GM18907 (cell line): ENCODE results near the gene IRX3.
"Not testable (repeated sequence)": the region's sequence is repeated elsewhere in the genome, so short reads cannot be mapped to it uniquely, and the experiment has no call there.

Experiments
- ATAC-seq: cut with Tn5 transposase; IDR thresholded peaks from one replicate; pipeline ENCODE4 v1.9.1; 2021; ENCODE audit warnings: mild to moderate bottlenecking, moderate library complexity; ENCODE audit not compliant: unreplicated experiment

The IRX3 gene

GRCh38 chr16:54277845-54278703 is 8.5 kb downstream of the IRX3 start:
- no peak for ATAC-seq

DNA sequence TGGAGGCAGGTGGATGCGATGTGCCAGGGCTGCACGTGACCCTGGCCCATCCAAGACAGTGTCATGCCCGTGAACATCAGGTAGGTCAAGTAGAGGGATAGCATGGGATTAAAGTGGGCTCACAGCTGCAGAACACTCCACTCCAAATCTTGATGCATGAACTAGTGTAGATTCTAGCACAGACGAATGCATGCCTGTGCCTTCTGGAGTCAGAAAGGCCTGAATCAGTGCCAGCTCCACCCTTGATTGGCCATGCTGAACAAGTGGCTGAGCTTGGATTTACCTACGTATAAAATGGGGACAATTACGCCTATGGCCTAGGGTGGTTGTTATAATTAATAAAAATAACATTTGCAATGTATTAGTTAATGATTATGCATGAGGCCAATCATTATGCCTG is 10.6 kb downstream of the IRX3 start:
- ATAC-seq = no peak

- ATAC-seq = no peak
Observed at GRCh38 chr16:54273566-54273965, 13.0 kb downstream of the IRX3 start.

GRCh38 chr16:54270711-54271110 is 15.9 kb downstream of the IRX3 start:
- no peak for ATAC-seq

DNA sequence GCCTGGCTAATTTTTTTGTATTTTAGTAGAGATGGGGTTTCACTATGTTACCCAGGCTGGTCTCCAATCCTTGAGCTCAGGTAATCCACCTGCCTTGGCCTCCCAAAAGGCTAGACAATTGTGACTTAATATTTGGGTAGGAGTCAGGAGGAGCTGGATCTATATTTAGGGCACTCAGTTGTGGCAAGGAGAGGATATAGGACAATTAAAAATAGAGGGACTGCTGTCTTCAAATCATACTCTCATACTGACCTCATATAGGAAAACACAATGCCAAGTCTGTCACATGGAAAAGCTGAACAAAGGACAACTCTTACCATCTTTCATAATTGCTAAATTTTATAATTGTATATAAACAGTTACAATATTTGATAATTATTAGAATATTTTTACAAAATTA is 17.1 kb downstream of the IRX3 start:
- no peak for ATAC-seq

DNA sequence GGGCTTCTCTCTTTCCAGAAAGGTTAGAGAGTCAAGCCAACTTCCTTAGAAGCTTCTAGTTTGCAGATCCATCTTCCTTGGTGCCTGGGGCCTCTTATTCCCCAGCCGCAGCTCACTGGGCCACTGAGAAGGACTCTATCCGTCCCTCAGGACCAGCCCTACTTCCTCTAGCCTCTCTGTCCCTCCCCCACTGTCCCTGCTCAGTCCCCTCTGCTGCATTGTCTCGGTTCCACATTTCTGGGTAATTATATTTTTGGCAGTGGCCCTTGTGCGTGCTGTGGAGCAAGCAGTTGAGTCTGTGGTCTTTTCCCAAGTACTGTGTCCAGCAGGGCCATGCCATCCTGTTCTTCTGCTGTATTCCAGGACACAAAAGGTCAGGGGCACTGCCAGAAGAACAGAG is 17.8 kb downstream of the IRX3 start:
- no peak for ATAC-seq

- ATAC-seq = no peak
Observed at GRCh38 chr16:54268340-54268739, 18.2 kb downstream of the IRX3 start.

DNA sequence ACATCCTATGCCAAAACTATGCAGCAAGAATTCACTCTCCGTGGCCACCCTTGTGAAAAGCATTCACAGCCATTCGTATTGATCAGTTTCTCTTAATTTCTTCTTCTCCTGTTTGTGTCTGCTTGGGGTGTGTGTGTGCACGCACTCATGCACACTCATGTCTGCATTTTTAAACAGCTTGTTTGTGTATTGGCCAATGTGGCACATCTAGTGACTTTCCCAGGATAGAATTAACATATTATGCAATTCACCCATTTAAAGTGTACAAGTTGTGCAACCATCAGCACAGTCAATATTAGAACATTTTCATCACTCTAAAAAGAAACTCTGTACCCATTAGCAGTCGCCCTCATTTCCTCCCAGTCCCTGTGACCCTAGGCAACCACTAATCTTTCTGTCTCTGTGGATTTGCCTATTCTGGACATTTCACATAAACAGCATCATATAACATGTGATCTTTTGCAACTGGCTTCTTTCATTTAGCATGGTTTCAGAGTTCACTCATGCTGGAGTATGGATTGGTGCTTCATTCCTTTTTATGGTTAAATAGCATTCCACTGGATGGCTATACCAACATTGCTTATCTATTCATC is 20.1 kb downstream of the IRX3 start:
- ATAC-seq = no peak

GRCh38 chr16:54265575-54266107 is 20.9 kb downstream of the IRX3 start:
- ATAC-seq = no peak

GRCh38 chr16:54253118-54253517 is 33.5 kb downstream of the IRX3 start:
- no peak for ATAC-seq

DNA sequence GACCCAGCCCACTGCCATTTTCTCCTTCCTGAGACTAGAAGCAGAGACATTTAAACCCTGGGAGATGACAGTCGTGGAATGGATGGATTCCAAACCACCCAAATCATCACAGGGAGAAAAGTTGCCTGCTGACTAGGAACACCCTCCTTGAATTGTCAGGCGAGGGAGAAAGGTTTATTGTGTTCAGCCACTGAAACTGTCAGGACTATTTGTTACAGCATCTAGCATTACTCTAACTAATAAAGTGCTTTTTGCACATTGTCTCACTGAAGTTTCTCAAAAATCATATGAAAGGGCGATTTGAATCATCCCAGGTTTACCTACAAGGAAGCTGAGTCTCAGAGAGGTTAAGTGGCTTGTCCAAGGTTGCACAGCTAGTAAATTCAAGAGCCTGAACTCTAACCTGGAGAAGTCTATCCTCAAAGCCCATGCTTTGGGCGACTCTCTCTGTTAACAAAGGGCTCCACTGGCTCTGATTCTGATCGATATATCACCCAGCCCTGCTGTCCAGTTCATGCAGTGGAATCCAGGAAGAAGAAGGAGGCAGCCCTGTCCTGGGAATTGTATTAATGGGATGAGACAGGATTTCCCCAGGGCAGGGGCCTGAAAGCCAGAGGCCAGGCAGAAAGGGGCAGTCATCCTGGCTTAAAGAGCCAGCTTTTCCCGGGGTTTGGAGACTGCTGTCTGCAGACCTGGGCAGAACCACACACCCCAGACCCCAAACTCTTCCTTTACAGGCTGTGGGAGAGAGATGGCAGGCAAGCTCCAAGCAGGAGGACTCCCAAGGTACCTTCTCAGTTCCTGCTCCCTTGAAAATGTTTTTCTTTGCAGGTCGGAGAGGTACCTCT is 37.5 kb downstream of the IRX3 start:
- ATAC-seq = no peak

GRCh38 chr16:54247705-54248104 is 38.9 kb downstream of the IRX3 start:
- ATAC-seq = not testable (repeated sequence)

- ATAC-seq = no peak
Observed at GRCh38 chr16:54246454-54246821, 40.1 kb downstream of the IRX3 start.

DNA sequence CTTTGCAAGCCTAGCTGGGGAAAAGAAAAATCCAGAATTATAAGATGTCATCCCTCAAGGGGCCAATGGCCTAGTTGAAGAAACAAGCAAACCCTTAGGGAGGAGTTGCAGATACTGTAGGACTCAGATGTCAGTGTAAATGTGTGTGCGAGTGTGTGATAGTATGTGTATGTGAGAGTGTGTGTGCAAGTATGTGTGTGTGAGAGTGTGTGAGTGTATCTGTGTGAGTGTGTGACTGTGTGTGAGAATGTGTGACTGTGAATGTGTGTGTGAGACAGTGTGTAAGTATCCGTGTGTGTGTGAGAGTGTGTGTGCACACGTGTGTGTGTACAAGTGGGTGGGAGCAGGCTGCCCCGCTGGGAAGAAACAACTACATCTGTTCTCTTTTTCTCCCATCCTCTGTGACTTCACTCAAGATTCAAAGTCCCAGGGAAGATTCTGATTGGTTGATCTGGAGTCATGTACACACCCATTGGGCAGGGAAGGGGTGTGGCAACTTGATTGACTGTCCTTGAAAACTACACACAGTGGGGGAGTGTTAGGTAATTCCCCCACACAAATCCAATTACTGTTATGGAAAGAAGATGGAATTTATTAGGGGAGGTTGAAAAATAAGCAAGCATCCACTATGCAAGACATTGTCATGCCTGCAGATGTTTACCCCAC is 40.7 kb downstream of the IRX3 start:
- no peak for ATAC-seq

DNA sequence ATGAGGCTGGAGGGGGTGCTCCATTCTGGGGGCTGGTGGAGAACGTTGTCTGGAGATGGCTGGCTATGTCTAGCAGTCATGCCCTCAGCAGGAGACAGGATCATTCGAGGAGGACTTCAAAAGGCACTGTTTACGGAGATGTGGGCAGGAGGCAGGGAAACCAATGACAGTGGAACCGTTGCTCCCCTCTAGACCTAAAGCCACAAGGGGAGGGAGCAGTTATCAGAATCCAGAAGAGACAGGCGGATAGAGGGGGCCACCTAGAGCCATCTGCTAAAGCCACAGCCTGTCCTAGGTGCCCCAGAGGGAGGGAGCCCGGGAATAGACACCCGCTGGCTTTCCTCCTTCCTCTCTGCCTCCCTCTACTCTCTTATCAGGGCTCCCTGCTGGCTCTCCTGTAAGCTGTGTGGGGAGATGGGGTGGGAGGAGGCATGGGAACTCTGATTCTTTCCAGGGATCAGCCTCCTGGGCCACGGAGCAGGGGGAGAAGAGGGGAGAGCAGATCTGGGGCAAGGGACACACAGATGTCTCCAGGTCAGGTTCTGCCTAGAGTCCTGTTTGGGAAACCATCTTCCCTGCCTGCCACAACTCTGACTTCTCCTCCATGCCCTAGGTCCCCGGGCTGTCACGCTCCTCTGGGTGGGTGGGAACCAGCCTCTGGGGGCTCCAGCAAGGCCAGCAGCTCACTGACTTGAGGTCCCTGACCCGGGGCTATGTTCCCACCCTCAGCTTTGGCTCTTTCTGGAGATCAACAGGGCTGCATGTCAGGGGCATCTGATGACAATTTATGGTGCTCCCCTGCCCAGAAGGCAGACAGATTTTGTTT is 42.3 kb downstream of the IRX3 start:
- ATAC-seq = no peak

- ATAC-seq = no peak
Observed at GRCh38 chr16:54243202-54243601, 43.4 kb downstream of the IRX3 start.

DNA sequence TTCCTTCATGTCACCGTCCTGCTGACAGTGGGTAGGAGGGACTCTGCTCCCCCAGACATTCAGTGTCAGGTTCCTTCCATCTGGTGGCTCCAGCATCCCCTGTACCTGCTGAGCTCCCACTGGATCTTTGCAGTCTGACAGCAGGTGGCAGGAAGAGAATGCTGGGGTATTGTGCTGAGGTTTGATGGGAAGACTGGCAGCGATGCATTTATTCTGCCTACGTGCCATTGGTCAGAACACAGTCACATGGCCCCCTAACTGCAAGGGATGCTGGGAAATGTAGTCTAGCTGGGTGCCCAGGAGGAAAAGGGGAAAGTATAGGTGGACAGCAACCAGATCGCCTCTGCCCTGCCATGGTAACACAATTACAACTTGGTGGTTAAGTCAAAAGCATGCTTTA is 44.4 kb downstream of the IRX3 start:
- no peak for ATAC-seq

DNA sequence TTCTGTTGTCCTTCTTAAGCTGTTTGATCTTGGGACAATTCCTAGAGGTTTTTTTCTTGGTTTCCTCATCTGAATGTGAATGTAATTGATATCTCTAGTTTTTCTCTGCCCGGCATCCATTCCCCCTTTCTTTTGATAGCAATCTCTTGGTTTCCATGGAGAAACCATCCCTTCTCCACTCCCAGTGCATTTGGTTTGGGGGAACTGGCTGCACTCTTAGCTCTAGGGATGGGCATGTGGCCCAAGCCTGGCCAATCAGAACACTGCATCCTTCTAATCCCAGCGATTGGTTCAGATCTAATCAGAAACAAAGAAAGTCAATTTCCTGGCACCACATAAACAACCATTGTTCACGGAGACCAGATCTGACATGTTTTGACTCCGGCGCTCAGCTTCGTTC is 45.1 kb downstream of the IRX3 start:
- no peak for ATAC-seq

DNA sequence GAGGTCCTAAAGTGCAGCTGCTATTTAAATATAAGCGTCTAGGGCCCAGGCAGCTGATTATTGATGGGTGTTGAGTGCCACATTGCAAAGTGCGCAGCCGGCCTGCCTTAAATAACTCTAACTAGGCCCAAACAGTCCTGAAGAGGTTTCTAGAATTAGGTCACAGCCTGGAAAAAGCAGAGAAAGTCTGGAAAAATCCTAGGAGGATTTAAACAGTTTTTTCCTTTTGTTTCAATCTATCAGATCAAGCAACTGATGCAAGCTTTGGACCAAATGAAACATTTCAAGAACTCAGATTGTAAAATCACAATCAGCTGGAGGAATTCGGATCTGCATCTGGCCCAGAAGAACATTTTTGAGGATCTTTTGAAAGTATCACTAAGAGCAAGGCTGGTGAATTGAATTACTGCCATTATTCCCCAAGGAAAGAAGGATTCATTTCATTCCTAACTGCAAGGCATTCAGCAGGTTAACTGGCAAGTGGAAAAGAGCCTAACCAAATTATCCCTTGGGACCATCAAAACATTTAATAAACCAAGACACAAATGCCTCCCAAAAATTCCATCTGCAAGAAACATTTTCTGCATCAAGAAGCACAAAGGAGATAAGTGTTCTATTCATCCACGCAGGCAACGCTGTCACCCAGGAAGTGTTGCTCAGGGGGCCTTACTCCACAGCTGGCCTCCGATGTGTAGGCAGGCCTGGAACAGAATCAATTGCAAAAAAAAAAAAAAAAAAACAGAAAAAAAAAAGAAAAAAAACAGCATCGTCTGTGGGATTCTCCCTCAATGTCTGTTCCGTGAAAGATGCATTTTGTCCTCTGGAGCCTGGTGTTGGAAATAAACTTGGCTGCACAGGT is 46.1 kb downstream of the IRX3 start:
- ATAC-seq = no peak
